GM10248 (cell line): ENCODE results near the gene CREBBP.

Experiments used
- CTCF ChIA-PET: fragments of 300-600 bp; sonication (Branson Sonifier 250); formaldehyde crosslinking; extraction: SDS; loops from one replicate; lab custom pipeline; 2021; ENCODE audit warnings: antibody characterized with exemption; lab: Yijun Ruan, JAX
- POLR2A ChIA-PET: fragments of 350-650 bp; sonication (Branson Sonifier 250); formaldehyde crosslinking; extraction: SDS; loops from one replicate; lab custom pipeline; 2020; ENCODE audit warnings: antibody characterized with exemption; lab: Yijun Ruan, JAX
- DNase-seq: peaks from one replicate; pipeline ENCODE4 v3.0.0; 2012; ENCODE audit errors: extremely low spot score
- TF ChIP-seq, protein P1 (sequence below): IDR thresholded peaks from 2 replicates; pipeline ENCODE4 v1.5.1; 2012; ENCODE audit warnings: mild to moderate bottlenecking, low read depth; ENCODE audit errors: extremely low read depth, missing control alignments, control extremely low read depth

The CREBBP gene

DNA sequence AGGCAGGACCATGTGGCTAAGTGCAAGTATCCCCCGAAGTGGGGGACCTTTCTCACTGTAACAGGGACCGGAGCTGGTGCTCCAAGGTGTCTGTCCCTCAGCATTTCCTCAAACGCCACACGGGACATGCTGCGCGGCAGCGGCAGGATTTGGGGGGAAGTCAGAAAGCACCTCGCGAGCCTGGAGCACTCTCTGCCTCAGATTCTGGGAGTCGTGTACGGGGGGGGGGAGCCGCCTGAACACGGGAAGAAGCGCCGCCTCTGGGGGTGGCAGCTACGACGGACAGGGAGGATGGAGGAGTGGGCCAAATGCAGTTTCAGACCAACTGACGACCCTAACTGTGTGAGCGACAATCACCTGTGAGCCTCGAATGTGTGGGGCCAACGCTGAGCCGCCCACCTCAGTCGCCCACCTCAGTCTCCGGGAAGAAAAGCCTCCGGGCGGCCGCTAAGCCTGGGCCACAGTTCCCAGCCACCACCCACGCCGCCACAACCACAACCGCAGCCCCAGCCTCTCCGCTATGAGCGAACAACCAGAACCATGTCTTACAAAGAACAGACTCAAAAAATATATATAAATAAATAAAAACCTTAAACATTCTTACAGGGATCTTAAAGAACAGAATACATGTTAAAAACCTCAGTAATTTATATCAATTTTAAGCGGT, 154.4 kb downstream of the CREBBP start:
- TF ChIP-seq, protein P1, sequence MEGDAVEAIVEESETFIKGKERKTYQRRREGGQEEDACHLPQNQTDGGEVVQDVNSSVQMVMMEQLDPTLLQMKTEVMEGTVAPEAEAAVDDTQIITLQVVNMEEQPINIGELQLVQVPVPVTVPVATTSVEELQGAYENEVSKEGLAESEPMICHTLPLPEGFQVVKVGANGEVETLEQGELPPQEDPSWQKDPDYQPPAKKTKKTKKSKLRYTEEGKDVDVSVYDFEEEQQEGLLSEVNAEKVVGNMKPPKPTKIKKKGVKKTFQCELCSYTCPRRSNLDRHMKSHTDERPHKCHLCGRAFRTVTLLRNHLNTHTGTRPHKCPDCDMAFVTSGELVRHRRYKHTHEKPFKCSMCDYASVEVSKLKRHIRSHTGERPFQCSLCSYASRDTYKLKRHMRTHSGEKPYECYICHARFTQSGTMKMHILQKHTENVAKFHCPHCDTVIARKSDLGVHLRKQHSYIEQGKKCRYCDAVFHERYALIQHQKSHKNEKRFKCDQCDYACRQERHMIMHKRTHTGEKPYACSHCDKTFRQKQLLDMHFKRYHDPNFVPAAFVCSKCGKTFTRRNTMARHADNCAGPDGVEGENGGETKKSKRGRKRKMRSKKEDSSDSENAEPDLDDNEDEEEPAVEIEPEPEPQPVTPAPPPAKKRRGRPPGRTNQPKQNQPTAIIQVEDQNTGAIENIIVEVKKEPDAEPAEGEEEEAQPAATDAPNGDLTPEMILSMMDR: no peak
- ChIA-PET POLR2A (no interaction called here), CTCF (interaction anchor here (0.7 kb wide), 1 partner anchor 30 kb away, joined by 3 read pairs; no protein-coding TSS in a partner anchor)
- DNase-seq: no peak

DNA sequence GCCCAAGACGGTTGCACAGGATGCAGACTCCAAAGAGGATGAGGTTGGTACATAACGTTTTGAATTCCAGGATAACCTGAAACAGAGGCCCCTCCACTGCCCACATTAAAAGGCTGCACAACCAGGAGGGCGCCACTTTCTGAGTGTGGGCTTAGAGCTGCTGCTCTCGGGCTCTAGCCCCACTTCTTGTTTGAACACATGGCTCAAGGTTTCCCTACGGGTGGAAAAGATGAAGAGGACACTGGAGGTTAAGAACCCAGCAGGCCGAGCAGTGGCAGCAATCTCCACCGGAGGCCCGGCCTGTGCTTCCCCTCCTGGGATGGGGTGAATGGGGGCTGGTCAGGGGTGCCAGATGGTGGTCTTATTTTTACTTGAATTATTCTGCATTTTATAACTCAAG, 155.2 kb downstream of the CREBBP start:
- ChIA-PET CTCF (interaction anchor here (0.7 kb wide), 1 partner anchor 29 kb away, joined by 3 read pairs; no protein-coding TSS in a partner anchor), POLR2A (no interaction called here)
- no peak for DNase-seq
- TF ChIP-seq, protein P1: no peak

DNA sequence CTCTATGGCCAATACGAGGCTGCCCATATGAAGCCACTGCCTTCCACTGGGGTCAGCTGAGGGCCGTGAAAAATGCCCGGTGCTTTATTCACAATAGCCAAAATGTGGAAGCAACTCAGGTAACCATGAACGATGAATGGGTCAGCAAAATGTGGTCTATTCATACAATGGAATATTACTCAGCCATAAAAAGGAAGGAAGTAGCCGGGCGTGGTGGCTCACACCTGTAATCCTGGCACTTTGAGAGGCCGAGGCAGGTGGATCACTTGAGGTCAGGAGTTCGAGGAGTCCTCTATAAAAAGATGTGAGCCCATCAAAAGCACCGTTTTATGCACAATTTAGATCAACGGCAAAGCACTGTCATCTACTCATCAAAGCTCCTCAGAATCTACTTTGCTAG, 158.0 kb downstream of the CREBBP start:
- ChIA-PET POLR2A (no interaction called here), CTCF (no interaction called here)
- no peak for DNase-seq
- TF ChIP-seq, protein P1: no peak

DNA sequence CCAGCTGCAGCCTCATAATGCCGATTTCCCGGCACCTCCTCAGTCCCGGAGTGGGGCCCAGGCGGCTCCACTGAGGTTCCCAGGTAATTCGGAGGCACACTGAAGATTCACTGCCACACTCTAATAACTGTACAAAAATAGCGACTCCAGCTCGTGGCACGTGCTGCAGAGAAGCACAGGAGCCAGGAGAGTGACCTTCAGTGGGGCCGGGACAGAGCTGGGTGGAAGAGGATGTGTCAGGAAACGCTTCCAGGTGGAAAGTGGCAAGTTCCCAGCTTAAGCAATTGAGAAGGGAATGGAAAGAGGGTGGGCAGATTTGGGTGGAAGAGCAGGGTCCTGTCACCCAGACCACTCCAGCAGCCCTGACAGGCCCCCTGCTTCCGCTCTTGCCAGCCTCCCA, 160.1 kb downstream of the CREBBP start:
- TF ChIP-seq, protein P1: no peak
- DNase-seq: no peak
- CTCF ChIA-PET: no interaction called here
- POLR2A ChIA-PET: no interaction called here

DNA sequence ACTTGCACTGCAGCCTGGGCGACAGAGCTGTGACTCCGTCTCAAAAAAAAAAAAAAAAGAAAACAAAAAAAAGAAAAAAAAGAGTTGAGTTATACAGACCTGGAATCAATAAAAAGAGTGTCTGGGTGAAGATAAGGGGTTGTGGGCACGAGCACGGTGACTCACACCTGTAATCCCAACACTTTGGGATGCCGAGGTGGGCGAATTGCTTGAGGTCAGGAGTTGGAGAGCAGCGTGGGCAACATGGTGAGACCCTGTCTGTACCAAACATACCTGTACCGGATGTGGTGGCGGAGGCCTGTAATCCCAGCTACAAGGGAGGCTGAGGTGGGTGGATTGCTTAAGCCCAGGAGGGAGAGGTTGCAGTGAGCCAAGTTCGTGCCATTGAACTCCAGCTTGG, 161.9 kb downstream of the CREBBP start:
- TF ChIP-seq, protein P1: no peak
- no peak for DNase-seq
- ChIA-PET CTCF (interaction anchor here (0.9 kb wide), 1 partner anchor 31 kb away, joined by 3 read pairs; no protein-coding TSS in a partner anchor), POLR2A (no interaction called here)

DNA sequence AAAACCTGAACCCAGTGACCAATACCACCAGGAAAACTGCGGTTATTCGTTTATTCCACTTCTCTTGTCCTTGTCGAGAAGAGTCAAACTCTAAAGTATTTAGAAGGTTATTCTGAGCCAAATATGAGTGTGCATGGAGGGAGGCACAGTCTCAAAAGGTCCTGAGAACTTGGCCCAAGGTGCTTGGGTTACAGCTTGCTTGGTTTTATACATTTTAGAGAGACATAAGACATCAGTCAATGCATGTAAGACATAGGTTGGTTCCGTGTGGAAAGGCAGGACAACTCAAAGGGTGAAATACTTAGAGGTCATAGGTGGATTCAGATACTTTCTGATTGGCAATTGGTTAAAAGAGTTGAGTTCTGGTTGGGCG, 162.5 kb downstream of the CREBBP start:
- TF ChIP-seq, protein P1: no peak
- CTCF ChIA-PET: interaction anchor here (0.9 kb wide), 1 partner anchor 30 kb away, joined by 3 read pairs; no protein-coding TSS in a partner anchor
- DNase-seq: no peak
- POLR2A ChIA-PET: interaction anchor here (0.5 kb wide), 1 partner anchor 1045 kb away, joined by 3 read pairs; no protein-coding TSS in a partner anchor
